Measurements from ENCODE around the gene ALS2CL.
"Not testable (repeated sequence)": the region's sequence is repeated elsewhere in the genome, so short reads cannot be mapped to it uniquely, and the experiment has no call there.

ALS2CL gene, protein sequence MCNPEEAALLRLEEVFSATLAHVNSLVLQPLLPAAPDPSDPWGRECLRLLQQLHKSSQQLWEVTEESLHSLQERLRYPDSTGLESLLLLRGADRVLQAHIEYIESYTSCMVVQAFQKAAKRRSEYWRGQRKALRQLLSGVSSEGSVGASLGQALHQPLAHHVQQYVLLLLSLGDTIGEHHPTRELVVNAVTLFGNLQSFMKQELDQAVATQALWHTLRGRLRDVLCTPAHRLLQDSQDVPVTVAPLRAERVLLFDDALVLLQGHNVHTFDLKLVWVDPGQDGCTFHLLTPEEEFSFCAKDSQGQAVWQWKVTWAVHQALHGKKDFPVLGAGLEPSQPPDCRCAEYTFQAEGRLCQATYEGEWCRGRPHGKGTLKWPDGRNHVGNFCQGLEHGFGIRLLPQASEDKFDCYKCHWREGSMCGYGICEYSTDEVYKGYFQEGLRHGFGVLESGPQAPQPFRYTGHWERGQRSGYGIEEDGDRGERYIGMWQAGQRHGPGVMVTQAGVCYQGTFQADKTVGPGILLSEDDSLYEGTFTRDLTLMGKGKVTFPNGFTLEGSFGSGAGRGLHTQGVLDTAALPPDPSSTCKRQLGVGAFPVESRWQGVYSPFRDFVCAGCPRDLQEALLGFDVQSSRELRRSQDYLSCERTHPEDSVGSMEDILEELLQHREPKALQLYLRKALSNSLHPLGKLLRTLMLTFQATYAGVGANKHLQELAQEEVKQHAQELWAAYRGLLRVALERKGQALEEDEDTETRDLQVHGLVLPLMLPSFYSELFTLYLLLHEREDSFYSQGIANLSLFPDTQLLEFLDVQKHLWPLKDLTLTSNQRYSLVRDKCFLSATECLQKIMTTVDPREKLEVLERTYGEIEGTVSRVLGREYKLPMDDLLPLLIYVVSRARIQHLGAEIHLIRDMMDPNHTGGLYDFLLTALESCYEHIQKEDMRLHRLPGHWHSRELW

DNA sequence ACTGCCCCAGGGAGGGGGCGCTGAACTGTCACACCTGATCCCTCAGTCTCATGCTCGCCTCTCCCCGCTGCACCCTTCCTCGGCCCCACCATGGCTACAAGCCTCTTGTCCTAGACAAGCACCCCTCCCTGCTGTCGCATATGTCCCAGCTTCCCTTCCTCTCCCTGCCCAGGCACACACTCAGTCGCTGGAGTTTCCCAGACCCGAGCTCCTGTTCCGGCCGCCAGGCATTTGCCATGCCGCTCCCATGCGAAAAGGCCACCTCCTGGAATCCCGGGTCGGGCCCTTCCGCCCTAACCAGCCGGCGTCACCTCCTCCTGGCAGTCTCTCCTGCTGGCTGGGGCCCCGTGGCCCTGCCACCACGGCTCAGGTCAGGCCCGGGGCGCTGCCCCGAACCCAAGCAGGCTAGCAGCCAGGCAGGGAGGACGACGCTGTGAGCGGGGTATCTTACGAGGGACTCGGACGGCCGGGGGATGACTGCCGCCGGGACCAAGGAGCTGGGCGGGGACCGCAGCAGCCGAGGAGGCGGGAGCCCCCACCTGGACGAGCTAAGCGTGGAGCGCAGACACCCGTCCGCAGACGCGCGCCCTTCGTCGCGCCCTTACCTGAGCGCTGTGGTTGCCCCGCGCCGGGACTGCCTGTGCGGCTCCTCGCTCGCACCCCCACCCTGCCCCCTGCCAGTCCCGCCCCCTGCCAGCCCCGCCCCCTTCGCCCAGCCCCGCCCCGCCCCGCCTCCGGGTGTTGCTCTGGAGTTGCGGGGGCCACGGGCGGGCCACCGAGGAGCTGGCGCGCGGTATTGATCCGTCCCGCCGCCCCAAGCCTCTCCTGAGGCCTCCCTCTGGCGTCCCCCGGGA lies at the start of gene ALS2CL:
Gene ALS2CL (minus strand): TSS at position 642 of the 854 bp plus-strand sequence. CDS start 4,239 bp downstream, outside the sequence.
- DNase-seq (ENCODE audit: low read depth in 2 of 2): peak; percentile 32 to 41

DNA sequence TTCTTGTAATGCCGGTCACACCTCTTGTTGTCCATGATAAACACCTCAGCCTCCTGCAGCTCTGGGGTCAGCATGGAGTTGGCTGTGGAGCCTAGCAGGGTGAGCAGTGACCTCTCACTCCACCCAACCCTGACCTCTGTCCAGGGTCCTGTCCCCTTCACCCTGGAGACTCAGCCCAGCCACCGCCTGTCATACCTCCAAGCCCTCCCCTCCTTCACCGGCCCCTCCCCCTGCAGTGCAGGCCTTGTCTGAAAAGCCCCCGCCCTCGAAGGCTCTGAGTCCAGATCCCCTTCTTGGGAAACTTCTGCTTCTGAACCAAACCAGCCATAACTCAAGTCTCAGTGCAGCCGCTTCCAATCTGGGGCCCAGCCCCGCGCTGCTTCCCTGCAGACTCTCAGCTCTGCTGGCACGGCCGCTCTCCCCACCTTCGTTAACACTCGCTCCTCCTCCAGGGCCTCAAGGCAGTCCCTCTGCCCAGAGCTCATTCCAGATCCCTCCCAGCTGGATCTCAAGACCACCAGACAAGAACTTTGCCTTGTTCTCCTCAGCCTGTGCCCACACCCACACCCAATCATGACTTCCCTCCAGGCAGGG lies 49.6 kb upstream of the ALS2CL start:
- DNase-seq (ENCODE audit: low read depth in 2 of 2): no peak

DNA sequence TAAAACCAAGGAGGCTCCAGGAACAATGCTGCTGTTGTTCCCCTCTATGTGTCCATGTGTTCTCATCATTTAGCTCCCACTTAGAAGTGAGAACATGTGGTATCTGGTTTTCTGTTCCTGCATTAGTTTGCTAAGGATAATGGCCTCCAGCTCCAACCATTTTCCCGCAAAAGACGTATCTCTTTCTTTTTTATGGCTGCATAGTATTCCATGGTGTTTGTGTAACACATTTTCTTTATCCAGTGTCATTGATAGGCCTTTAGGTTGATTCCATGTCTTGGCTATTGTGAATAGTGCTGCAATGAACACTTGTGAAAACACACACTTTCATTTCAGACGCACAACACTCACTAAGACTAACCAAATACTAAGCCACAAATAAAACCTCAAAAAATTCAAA lies 46.1 kb upstream of the ALS2CL start:
- DNase-seq (ENCODE audit: low read depth in 2 of 2): not testable (repeated sequence)

DNA sequence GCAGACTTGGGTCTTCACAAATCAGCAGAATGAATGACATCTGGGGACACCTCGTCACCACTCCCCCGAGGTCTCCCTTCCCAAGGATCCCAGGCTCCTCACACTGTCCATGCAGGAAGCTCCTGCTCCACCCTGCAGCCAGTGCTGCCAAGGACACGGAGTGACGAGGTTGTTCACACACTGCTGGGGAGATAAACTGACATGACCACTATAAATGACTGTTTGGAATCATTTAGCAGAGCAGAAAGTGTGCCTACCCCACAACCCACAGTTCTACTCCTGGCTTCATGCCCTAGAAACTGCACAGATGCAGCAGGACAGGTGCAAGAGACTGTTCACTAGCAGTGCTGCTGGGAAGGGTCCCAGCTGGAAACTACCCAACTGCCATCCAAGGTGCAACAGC lies 43.9 kb upstream of the ALS2CL start:
- no peak for DNase-seq (ENCODE audit: low read depth in 2 of 2)

DNA sequence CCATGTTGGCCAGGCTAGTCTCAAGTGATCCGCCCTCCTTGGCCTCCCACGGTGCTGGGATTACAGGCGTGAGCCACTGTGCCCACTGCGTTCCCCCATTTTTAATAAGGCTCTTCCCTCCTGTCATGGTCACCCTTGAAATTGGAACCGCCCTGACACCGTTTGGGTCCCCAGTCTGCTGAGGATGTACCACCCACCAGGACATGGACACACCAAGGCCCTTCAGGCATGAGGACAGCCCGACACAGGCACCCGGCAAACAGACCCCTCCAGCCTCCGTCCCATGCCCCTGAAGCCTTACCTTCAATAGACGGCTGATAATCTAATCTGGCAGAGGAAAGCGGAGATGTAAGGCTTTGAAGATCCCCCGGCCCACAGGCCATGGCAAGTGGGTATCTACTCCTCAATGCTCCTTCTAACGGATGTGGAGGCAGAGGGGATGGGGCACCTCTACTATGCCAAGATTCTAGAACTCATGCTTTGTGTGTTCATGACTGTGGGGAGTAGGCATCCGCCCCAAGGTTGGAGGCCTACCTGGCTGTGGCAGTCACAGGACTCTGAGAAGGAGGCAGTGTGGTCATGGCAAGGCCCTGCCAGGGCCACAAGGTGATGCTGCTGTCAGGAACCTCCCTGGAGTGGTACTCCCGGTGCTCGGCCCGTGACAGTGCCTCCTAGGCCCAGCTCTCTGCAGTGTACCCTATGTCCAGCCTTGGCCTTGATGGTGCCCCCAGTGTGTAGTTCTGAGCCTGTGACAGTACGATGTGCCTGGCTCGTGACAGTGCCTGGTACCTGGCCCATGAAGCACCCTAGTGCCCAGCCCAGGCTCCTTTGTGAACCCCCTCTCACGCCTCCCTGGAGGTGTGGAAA lies 42.8 kb upstream of the ALS2CL start:
- no peak for DNase-seq (ENCODE audit: low read depth in 2 of 2)

DNA sequence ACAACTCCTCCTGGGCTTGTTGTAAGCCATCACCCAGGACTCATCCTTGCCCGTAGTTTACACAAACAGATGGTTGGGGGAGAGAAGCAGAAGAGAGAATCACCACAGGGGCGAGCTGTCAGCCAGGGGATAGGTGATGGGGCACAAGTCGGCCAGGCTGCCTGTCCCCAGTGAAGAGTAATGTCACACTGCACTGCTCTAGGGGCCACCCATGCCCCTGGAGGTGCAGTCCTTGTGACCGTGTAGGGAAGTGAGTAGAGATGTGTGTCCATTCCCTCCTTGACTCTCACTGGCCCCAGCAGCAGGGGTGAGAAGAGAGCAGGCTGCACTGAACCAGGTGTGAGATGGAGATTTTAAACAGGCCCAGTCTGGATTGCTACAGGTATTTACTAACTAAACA lies 41.3 kb upstream of the ALS2CL start:
- DNase-seq (ENCODE audit: low read depth in 2 of 2): no peak

DNA sequence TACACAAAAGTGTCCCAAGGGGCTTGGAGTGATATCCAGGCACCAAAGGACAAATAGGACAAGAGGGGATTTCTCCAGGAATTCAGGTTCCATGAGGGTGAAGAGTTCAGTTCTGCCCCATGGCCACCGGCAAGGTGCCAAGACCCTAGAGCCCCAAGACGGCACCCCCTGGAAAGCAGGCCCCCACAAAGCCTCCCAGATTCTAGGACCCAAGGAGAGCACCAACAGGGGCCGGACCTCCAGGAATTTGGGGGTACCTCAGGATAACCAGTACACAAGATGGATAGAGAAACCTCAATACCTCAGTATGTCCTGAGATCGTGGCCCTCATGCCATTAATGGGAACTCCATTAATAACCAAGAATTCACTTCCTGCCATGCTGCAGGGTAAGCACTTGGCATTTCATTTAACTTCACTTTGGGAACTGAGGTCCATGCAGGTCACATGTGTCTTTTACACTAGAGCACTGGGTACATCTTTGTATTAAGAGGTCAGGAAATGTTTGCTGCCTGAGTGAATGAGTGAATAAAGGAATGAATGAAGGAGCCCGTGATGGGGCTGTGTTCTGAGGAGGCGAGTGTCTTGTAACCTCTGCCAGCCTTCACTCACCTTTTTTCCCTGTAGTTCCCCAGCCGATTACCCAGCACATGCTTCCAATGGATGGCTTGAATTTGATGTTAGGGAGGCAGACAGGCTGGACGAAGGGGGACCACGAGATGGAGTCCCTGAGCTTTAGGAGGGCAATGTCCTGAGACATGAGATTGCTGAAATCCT lies 39.7 kb upstream of the ALS2CL start:
- no peak for DNase-seq (ENCODE audit: low read depth in 2 of 2)

DNA sequence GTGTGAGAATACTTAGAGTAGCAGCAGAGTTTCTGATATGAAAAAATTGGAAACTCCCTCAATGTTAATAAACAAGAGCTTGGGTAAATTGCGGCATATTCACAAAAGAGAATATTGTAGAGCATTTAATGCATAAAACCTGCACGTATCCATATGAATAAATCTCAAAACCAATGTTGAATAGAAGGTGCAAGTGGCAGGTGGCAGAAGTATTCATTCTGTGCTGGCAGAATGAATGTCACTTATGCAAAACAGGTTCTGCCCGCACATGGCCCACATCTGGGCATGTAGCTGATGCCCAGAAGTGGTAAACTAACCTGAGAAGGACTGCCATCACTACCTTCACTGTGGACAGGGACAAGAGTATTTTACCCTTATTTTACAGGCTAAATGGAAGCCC lies 38.3 kb upstream of the ALS2CL start:
- no peak for DNase-seq (ENCODE audit: low read depth in 2 of 2)

DNA sequence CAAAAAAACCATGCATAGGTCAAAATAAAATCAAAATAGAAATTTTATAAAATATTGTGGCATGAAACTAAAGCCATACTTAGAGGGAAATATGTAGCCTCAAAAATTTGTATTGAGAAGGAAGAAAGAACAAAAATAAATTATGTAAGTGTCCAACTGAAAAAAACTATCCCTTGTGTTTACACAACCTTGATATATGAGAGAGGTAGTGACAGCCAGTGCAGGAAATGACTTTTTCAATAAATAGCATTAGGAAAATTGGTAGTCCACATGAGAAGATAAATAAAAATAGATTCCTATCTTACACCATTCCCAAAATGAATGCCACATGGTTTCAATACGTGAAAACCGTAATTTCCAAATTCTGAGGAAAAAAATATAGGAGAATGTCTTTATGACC lies 37.3 kb upstream of the ALS2CL start:
- no peak for DNase-seq (ENCODE audit: low read depth in 2 of 2)

DNA sequence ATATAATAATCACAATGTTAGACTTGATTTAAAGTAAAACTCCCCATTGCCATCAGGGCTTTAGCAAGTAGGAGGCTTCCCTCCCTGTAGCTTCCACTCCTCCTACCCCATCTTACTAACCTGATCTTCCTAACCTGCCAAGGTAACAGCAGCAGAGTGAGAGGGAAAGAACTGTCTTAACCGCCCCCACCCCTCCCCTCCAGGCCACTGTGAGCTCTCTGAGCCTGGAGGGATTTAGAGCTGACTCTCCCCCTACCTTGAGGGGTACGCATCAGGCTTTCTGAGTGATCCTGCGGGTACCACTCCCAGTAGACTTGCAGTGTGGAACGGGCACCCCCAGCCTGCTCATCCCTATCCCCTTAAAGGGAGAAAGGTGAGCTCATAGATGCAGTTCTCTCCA lies 35.6 kb upstream of the ALS2CL start:
- DNase-seq (ENCODE audit: low read depth in 2 of 2): no peak

DNA sequence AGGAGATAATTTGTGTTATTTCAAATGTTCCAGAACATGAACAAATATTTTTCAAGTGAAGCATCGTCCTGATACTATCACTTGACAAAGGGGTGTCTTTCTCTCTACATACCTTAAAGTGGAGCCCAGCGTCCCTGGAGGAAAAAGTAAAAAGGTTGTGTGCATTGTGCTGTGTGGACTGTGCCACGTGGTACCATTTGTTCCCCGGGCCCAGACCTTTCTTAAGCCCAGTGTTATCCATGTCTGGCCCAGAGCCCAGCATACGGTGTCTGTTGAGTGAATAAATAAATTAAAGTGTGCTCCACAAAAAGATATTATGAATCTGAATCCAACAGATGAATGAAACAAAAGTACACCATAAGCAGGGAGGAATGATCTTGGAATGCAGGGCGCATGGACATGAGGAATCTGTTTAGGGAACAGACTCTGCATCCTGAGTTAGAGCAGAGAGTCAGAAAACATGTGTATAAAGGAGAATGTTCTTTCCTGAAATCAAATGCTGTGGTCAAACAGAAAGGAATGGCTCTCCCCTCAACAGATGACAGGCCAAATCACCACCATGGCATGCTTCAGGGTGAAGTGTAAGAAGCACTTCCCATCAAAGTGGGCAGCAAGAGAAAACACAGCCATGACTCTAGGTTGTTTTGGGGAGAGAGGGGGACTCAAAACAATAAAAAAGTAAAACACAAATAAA lies 32.3 kb upstream of the ALS2CL start:
- no peak for DNase-seq (ENCODE audit: low read depth in 2 of 2)

DNA sequence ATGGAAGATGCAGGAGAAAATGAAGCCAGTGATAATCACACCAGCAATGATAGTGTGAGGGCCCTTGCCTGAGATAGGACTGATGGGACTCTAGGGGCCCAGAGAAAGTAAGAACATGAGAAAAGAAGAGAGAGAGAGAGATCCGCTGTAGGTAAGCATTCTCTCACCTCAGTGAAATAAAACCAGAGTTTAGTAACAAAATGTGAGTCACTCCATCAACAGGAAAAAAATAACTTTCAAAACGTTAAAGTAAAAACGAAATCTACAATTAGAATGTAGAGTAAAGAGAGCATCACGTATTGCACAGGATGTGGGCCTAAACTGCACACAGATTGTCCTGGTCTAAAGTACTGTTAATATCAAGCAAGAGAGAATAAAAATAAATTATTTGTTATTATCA lies 30.9 kb upstream of the ALS2CL start:
- no peak for DNase-seq (ENCODE audit: low read depth in 2 of 2)

DNA sequence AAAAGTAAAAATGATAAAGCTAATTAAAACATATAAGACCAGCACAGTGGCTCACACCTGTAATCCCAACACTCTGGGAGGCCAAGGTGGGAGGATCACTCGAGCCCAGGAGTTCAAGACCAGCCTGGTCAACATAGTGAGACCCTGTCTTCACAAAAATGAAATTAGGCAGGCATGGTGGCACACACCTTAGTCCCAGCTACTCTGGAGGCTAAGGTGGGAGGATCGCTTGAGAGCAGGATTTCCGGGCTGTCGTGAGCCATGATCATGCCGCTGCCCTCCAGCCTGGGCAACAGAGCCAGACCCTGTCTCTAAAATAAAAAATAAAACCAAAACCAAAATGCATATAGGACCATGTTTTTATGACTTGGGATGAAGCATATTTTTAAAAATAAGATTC lies 29.0 kb upstream of the ALS2CL start:
- DNase-seq (ENCODE audit: low read depth in 2 of 2): no peak

DNA sequence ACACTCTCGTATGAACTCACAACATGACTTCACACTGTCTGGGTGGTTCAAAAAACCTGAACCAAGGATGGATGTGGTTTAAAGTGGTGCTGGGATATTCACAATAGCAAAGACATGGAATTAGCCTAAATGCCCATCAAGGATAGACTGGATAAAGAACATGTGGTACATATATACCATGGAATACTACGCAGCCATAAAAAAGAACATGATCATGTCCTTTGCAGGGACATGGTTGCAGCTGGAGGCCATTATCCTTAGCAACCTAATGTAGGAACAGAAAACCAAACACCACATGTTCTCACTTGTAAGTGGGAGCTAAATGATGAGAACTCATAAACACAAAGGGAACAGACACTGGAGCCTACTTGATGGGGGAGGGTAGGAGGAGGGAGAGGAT lies 27.5 kb upstream of the ALS2CL start:
- DNase-seq (ENCODE audit: low read depth in 2 of 2): no peak

DNA sequence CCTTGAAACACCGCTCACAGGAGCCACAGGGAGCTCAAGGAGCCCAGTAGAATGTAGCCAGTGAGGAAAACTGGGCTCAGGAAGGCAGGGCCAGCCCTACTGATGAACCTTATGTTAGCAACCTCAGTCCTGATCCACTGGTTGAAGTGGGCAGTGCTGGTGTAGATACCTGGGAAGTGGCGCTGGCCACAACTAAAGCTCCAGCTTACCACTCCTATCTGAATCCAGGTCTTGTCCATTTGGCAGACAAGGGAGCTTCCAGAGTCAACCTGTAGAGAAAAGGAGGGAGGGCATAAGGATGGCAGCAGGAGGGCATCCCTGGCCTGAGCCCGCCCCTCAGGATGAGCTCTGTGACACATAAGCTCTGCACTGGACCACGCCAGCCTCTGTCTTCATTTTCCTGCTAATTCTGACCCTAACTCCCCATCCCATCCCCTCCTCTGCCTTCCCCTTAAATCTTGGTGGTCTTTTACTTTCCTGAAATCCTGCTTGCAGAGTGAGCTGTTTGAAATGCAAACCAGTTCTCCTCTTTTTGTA lies 26.3 kb upstream of the ALS2CL start:
- no peak for DNase-seq (ENCODE audit: low read depth in 2 of 2)

DNA sequence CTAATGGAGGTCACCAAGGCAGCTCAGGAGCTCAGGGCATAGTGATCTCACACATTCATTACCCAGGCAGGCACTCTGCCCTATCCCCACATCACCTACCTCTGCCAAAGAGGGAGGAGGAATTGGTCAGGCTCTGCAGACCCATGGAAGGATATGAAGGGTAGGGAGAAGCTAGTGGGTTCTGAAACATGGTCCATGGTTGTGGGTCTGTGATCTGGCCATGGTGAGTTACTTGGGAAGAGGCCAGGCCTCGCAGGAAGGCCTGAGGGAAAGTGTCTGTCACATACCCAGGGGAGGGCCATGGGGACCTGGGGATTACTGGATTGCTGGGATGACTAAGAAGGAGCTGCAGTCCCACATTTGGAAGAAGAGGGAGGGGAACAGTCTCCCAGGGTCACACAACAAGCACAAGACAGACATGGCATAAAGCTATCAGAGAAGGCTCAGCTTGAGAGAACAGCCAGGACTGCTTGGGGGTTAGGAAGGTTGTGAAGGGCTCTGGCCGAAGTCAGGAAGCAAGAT lies 25.6 kb upstream of the ALS2CL start:
- DNase-seq (ENCODE audit: low read depth in 2 of 2): no peak

DNA sequence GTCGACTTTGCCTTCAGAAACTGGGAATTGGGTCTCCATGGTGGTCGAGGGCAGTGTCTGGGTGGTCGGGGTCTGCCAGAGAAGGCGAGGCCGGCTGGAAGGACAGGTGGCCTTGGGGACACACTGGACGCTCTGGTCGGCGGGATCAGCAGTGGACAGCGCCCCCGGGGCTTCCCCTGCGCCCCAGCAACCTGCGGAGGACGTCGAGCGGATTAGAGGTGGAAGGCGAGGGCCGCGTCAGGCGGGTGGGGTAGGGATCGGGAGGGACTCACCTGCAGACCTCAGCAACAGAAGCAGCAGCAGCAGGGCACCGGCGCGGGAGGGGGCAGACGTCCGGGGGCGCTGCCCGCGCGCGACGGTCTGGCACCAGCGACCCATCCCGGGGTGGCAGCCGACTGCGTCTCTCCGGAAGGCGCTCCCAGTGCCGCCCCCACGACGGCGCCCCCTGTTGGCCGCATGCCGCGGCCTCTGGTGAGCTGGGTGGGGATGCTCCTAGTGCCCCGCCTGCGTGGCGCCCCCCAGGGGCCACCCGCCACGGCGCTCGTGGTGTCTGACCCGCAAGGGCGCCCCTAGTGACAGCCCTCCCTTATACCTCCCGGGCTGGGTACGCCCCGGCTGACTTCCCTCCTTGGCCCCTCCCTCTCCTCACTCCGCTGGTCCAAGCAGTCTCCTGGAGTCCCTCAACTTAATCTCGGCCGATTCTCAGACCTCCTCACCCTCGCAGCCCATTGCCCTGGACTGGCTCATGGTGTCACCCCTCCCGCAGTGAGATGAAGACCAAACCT lies 24.2 kb upstream of the ALS2CL start, which contains the start of gene PRSS50:
Gene PRSS50 (minus strand): TSS at position 423 of the 785 bp plus-strand sequence. CDS start 45 bp downstream, at position 378.
- no peak for DNase-seq (ENCODE audit: low read depth in 2 of 2)
